Activated T-cell treated with anti-CD3 and anti-CD28 coated beads, Interleukin-2, amount 50 U/mL, for 4 hours (primary cell): ENCODE results near the gene SPOPL. TPM values are rescaled to one million over a fixed set of nuclear protein-coding genes. Genes with fewer than 3 reads are reported as not detected.

Experiments used
- ATAC-seq, 2 donors: fragments of 200-7000 bp; cut with Tn5 transposase; one replicate each; pipeline ENCODE4 v1.10.0; 2021
- DNase-seq: peaks from one replicate; pipeline ENCODE4 v3.0.0-alpha.2; 2020
- H3K27me3 Mint-ChIP-seq: one replicate; pipeline ENCODE4 v1.8.0; 2021; ENCODE audit warnings: low read depth, mixed read lengths
- H3K36me3 Mint-ChIP-seq: one replicate; pipeline ENCODE4 v1.8.0; 2022; ENCODE audit warnings: mixed read lengths; ENCODE audit not compliant: insufficient read depth
- H3K4me1 Mint-ChIP-seq: one replicate; pipeline ENCODE4 v1.8.0; 2021; ENCODE audit warnings: low read depth, mixed read lengths
- H3K4me3 Mint-ChIP-seq: one replicate; pipeline ENCODE4 v1.8.0; 2021; ENCODE audit warnings: mild to moderate bottlenecking, moderate library complexity, mixed read lengths
- H3K9me3 Mint-ChIP-seq: one replicate; pipeline ENCODE4 v1.8.0; 2021; ENCODE audit warnings: mixed read lengths
- total RNA-seq, 3 donors: library from RNA; stranded (reverse); gene quantifications; one replicate each; pipeline ENCODE4 v1.2.1, GENCODE V29; 2021

Gene SPOPL
- total RNA-seq, 3 donors from 2014 or later = 18.7 to 23.8 (median 22.7) TPM

- no peaks in the 10 kb centered on the region for H3K4me1 Mint-ChIP-seq
- peaks cover 48% of the 10 kb centered on the region for H3K36me3 Mint-ChIP-seq
- ATAC-seq = no peak
- H3K27me3 Mint-ChIP-seq = no peaks in the 10 kb centered on the region
- DNase-seq = no peak
- H3K4me3 Mint-ChIP-seq = no peak overlapping the region
- peaks cover 4% of the 10 kb centered on the region for H3K9me3 Mint-ChIP-seq
Measured at GRCh38 chr2:138572318-138572717, 70.7 kb downstream of the SPOPL start.

- Mint-ChIP-seq H3K4me1 (no peaks in the 10 kb centered on the region), H3K9me3 (peaks cover 19% of the 10 kb centered on the region), H3K27me3 (no peaks in the 10 kb centered on the region), H3K36me3 (peaks cover 61% of the 10 kb centered on the region), H3K4me3 (no peak overlapping the region)
- ATAC-seq = no peak
- DNase-seq = no peak
Measured at GRCh38 chr2:138577066-138577465, 75.5 kb downstream of the SPOPL start.

GRCh38 chr2:138579556-138579955, 78.0 kb downstream of the SPOPL start:
- Mint-ChIP-seq H3K36me3 (peaks cover 53% of the 10 kb centered on the region), H3K27me3 (no peaks in the 10 kb centered on the region), H3K4me1 (no peaks in the 10 kb centered on the region), H3K4me3 (no peak overlapping the region), H3K9me3 (peaks cover 19% of the 10 kb centered on the region)
- no peak for ATAC-seq
- no peak for DNase-seq

GRCh38 chr2:138581909-138582308, 80.3 kb downstream of the SPOPL start:
- H3K36me3 Mint-ChIP-seq = peaks cover 40% of the 10 kb centered on the region
- peaks cover 15% of the 10 kb centered on the region for H3K9me3 Mint-ChIP-seq
- DNase-seq (no peak), ATAC-seq (no peak)
- no peaks in the 10 kb centered on the region for H3K27me3 Mint-ChIP-seq
- no peaks in the 10 kb centered on the region for H3K4me1 Mint-ChIP-seq
- H3K4me3 Mint-ChIP-seq = no peak overlapping the region

GRCh38 chr2:138589663-138590062, 88.1 kb downstream of the SPOPL start:
- Mint-ChIP-seq H3K27me3 (no peaks in the 10 kb centered on the region), H3K36me3 (peaks cover 8% of the 10 kb centered on the region), H3K9me3 (no peaks in the 10 kb centered on the region), H3K4me1 (no peaks in the 10 kb centered on the region), H3K4me3 (no peak overlapping the region)
- DNase-seq (no peak), ATAC-seq (no peak)

- DNase-seq = no peak
- no peaks in the 10 kb centered on the region for H3K4me1 Mint-ChIP-seq
- H3K9me3 Mint-ChIP-seq = no peaks in the 10 kb centered on the region
Measured at GRCh38 chr2:138596403-138596802, 94.8 kb downstream of the SPOPL start.

GRCh38 chr2:138600732-138601457, 99.3 kb downstream of the SPOPL start:
- no peaks in the 10 kb centered on the region for H3K4me1 Mint-ChIP-seq
- no peak for ATAC-seq
- H3K4me3 Mint-ChIP-seq = no peak overlapping the region
- peaks cover 2% of the 10 kb centered on the region for H3K36me3 Mint-ChIP-seq
- DNase-seq = no peak
- no peaks in the 10 kb centered on the region for H3K27me3 Mint-ChIP-seq
- H3K9me3 Mint-ChIP-seq = no peaks in the 10 kb centered on the region

More at GRCh38 chr2:138596403-138596802, 94.8 kb downstream of the SPOPL start:
- Mint-ChIP-seq H3K36me3 (peaks cover 8% of the 10 kb centered on the region), H3K27me3 (no peaks in the 10 kb centered on the region), H3K4me3 (no peak overlapping the region)
- no peak for ATAC-seq

- Mint-ChIP-seq H3K36me3 (peaks cover 2% of the 10 kb centered on the region), H3K27me3 (no peaks in the 10 kb centered on the region), H3K4me1 (no peaks in the 10 kb centered on the region), H3K9me3 (no peaks in the 10 kb centered on the region), H3K4me3 (no peak overlapping the region)
- DNase-seq = no peak
- ATAC-seq = no peak
Measured at GRCh38 chr2:138601458-138602165, 100.0 kb downstream of the SPOPL start.

- no peaks in the 10 kb centered on the region for H3K4me1 Mint-ChIP-seq
Measured at GRCh38 chr2:138602166-138602460, 100.5 kb downstream of the SPOPL start.

GRCh38 chr2:138607746-138608145, 106.2 kb downstream of the SPOPL start:
- no peaks in the 10 kb centered on the region for H3K27me3 Mint-ChIP-seq
- H3K4me1 Mint-ChIP-seq = no peaks in the 10 kb centered on the region
- DNase-seq = no peak
- no peak for ATAC-seq
- H3K9me3 Mint-ChIP-seq = no peaks in the 10 kb centered on the region
- H3K4me3 Mint-ChIP-seq = no peak overlapping the region
- no peaks in the 10 kb centered on the region for H3K36me3 Mint-ChIP-seq

More at GRCh38 chr2:138602166-138602460, 100.5 kb downstream of the SPOPL start:
- H3K36me3 Mint-ChIP-seq = no peaks in the 10 kb centered on the region
- no peaks in the 10 kb centered on the region for H3K27me3 Mint-ChIP-seq
- H3K4me3 Mint-ChIP-seq = no peak overlapping the region
- DNase-seq (no peak), ATAC-seq (no peak)
- no peaks in the 10 kb centered on the region for H3K9me3 Mint-ChIP-seq

GRCh38 chr2:138609446-138609845, 107.9 kb downstream of the SPOPL start:
- H3K9me3 Mint-ChIP-seq = no peaks in the 10 kb centered on the region
- DNase-seq (no peak), ATAC-seq (no peak)
- H3K36me3 Mint-ChIP-seq = no peaks in the 10 kb centered on the region
- H3K4me3 Mint-ChIP-seq = no peak overlapping the region
- H3K4me1 Mint-ChIP-seq = no peaks in the 10 kb centered on the region
- H3K27me3 Mint-ChIP-seq = no peaks in the 10 kb centered on the region

GRCh38 chr2:138610201-138610953, 108.8 kb downstream of the SPOPL start:
- H3K27me3 Mint-ChIP-seq = no peaks in the 10 kb centered on the region
- no peaks in the 10 kb centered on the region for H3K9me3 Mint-ChIP-seq
- ATAC-seq (no peak), DNase-seq (no peak)
- H3K4me1 Mint-ChIP-seq = no peaks in the 10 kb centered on the region
- no peak overlapping the region for H3K4me3 Mint-ChIP-seq
- H3K36me3 Mint-ChIP-seq = no peaks in the 10 kb centered on the region

- H3K36me3 Mint-ChIP-seq = no peaks in the 10 kb centered on the region
- DNase-seq (no peak), ATAC-seq (no peak)
- H3K4me3 Mint-ChIP-seq = no peak overlapping the region
- H3K27me3 Mint-ChIP-seq = peaks cover 14% of the 10 kb centered on the region
- H3K4me1 Mint-ChIP-seq = no peaks in the 10 kb centered on the region
- H3K9me3 Mint-ChIP-seq = no peaks in the 10 kb centered on the region
Measured at GRCh38 chr2:138615257-138615656, 113.7 kb downstream of the SPOPL start.

GRCh38 chr2:138617026-138617425, 115.5 kb downstream of the SPOPL start:
- DNase-seq (no peak), ATAC-seq (no peak)
- Mint-ChIP-seq H3K27me3 (peaks cover 17% of the 10 kb centered on the region), H3K36me3 (no peaks in the 10 kb centered on the region), H3K9me3 (no peaks in the 10 kb centered on the region), H3K4me1 (no peaks in the 10 kb centered on the region), H3K4me3 (no peak overlapping the region)

- H3K36me3 Mint-ChIP-seq = no peaks in the 10 kb centered on the region
- no peaks in the 10 kb centered on the region for H3K4me1 Mint-ChIP-seq
- H3K27me3 Mint-ChIP-seq = peaks cover 17% of the 10 kb centered on the region
- no peak overlapping the region for H3K4me3 Mint-ChIP-seq
- ATAC-seq = no peak
- no peaks in the 10 kb centered on the region for H3K9me3 Mint-ChIP-seq
- DNase-seq = no peak
Measured at GRCh38 chr2:138618971-138619370, 117.4 kb downstream of the SPOPL start.
